Fibroblast of gingiva (primary cell): Measurements from ENCODE around the gene SAG.

Source experiments
- DNase-seq: peaks from one replicate; pipeline ENCODE4 v3.0.0-alpha.2; 2011; ENCODE audit warnings: low read depth

SAG gene

DNA sequence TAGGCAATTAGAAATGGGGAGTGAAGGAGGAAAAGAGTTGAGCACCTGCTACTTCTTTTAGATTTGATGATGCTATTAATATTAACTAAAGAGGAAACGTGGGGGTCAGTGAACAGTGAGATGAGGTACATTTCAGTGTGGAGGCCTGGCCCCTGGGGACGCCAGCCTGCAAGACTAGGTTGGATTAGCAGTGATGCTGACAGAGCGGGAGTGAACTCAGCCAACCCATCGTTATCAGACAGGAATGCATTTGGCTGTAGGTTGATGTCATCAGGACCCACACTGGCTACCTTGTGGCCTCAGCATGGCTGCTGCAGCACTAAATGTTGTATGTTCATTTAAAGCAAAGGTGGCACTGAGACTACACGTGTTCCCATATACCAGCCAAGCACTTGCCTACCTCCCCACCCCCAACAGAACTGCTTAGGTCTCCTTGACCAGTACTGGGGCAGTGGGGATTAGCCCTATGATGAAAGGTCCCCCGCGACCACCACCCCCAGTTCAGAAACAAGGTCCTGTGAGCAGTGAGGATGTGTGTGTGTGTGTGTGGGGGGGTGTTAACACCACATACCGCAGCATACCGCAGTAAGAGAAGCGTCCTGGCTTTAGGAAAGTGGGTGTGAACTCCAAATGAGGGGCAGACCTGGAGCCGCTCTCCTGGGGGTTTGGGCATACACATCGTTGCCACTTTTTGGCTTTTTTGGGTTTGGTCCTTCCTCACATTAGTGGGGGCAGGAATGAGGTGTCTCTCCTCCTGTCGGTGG, 72.7 kb downstream of the SAG start:
- no peak for DNase-seq

DNA sequence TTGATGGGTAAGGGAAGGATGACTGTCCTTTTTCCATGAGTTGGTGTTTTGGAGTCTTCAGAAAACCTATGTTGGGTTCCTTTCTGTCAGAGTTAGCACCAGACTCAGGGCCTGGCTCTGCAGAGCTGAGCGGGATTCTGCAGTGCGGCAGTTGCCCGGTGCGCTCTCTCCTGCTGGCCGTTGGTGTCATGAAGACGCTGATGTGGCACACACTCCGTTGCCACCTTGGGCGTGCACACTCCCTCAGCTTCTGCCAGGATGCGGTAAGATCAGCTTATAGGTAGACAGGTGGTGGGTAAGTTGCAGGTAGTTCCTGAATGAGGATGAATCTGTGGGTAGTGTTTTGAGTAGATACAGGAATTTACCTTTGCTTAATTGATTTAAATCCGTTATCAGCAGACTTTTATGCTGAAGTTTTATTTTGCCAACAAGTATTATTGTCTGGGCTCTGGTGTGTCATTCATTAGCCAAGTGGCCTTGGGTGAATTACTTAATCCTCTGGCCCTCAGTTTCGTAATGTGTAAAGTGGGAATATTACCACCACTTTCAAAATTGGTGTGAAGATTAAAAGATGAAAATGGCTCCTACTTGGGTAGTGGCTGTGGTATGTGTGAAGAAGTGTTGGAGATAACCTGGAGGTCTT, 73.5 kb downstream of the SAG start:
- no peak for DNase-seq

- no peak for DNase-seq
Measured at GRCh38 chr2:233381638-233381995, 74.0 kb downstream of the SAG start.

GRCh38 chr2:233384015-233384414, 76.4 kb downstream of the SAG start:
- DNase-seq, result no peak

GRCh38 chr2:233384811-233385488, 77.3 kb downstream of the SAG start:
- DNase-seq, result no peak

DNA sequence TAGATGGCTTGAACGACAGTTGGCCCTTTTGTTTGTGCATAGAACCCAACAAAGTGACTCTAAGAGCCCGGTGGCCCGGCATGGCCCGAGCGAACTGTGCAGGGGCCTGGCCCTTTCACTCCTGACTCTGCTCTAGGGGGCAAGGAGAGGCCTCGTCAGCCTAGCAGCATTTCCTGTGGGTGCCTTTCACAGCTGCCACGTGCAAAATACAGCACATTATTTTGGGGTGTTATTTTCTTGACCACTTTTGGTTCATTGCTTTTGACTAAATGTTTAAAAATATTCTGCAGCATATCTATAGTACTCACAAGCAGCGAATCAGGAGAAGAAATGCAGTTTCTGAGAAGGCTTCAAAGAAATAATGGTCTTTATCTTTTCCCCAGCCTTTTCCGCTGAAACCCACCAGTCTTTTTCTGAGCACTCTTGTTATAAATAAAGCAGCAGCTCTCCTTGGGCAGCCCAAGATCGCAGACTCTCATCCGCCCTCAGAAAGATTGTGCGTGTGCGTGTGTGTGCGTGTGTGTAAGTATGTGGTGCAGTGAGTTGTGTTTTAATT, 78.0 kb downstream of the SAG start:
- DNase-seq, result no peak

DNA sequence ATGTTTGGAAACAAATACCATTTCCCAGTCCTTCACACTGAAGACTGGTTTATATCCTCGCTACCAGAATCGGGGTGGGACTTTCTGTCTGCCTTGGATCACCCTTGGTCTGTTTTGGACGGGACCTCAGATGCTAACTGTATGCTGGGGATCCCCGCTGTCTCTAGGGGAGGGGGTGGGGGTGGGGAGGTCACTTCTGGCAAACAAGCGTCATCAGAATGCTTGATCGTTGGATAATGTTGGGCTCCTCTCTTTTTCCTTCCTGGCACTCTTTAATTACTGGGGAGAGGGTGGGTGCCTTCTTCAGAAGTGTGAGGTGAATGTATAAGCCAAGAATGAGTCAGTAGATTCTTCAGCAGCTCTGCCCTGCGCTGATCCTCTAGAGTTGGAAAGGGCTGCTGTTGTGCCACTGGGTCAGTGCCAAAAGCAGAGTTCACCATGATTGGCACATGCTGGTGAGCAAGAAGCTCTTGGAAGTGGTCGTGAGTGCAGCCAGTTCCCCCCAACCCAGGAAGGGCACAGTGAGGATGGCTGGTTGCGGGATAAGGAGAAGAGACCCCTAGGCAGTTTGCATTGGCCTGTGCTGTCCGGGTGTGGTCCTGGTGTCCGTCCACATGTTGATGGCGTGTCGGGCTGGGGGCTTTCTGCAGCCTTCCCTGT, 78.9 kb downstream of the SAG start:
- peak; percentile 21 for DNase-seq

GRCh38 chr2:233387225-233387624, 79.6 kb downstream of the SAG start:
- no peak for DNase-seq

DNA sequence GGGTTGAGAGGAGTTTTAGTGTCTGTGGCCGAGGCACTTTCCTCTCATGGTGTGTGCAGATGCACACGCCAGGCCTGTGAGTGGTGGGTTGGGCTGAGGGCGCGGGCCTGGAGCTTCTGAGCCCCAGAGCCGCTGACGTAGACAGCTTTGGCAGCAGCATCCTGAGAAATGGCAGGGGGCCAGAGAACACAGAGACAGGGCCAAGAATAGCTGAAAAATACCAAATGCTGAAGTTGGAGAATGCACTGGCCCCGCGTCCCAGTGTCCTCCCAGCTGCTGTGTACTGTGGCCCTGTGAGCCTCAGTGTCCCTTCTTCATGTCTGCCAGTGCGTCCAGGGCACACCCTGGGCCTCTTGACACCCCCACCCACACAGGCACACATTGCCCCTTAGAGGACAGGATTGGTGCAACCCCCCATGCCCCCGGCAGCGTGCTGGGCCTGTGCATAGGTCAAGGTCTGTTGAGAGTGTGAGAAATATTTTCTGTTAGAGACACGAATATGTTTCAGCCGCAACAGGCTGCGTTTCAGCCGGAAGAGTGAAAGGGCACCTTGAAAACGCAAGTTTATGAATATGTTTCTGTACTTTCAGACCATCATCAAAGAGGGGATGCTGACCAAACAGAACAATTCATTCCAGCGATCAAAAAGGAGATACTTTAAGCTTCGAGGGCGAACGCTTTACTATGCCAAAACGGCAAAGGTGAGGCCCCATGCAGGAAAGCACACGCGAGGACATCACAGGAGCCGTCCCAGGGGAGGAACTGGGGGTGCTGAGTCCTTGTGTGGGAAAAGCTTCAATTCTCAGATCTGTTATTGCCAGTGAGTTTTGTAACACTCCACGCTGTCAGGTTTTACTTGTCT, 80.3 kb downstream of the SAG start:
- DNase-seq, result peak; percentile 93

DNA sequence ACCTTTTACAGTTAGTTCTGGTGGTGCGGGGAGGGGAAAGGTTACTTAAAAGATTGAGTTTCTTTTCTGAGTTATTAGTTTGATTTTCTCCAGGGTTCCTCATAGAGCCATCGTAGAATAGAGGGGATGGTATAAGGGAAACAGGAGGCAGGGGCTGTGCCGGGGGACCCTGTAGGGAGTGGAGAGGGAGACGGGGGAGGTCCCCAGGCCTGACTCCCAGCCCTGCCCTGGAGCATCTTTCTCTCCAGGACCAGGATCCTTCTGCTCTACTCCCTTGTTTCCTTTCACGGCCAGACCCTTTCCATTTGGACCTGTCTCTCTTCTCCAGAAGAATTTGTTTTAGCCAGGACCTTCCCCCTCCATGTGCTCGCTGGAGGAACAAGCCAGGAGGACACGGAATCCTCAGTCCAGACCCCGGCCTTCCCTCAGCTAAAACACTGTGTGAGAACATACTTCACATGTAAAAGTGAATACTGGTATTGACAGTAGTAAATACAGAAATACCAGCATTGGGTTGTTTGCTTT, 82.0 kb downstream of the SAG start:
- no peak for DNase-seq

DNA sequence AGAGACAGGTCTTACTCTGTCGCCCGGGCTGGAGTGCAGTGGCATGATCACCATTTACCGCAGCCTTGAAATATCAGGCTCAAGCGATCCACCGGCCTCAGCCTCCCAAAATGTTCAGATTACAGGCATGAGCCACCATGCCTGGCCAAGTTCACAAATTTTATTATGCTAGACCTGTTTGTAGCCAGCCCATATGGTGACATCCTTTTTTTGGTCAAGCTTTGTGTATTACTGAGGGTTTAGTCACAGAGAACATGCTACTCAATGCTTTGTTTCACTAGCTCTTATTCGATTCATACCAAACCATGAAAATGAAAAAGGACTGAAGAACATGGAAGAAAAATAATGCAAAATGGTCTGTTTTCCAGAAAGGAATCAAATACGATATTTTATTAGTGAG, 88.1 kb downstream of the SAG start:
- DNase-seq, result no peak
